ENCODE data around the gene SRP9.
"Not testable (repeated sequence)": the region's sequence is repeated elsewhere in the genome, so short reads cannot be mapped to it uniquely, and the experiment has no call there.

Gene SRP9

DNA sequence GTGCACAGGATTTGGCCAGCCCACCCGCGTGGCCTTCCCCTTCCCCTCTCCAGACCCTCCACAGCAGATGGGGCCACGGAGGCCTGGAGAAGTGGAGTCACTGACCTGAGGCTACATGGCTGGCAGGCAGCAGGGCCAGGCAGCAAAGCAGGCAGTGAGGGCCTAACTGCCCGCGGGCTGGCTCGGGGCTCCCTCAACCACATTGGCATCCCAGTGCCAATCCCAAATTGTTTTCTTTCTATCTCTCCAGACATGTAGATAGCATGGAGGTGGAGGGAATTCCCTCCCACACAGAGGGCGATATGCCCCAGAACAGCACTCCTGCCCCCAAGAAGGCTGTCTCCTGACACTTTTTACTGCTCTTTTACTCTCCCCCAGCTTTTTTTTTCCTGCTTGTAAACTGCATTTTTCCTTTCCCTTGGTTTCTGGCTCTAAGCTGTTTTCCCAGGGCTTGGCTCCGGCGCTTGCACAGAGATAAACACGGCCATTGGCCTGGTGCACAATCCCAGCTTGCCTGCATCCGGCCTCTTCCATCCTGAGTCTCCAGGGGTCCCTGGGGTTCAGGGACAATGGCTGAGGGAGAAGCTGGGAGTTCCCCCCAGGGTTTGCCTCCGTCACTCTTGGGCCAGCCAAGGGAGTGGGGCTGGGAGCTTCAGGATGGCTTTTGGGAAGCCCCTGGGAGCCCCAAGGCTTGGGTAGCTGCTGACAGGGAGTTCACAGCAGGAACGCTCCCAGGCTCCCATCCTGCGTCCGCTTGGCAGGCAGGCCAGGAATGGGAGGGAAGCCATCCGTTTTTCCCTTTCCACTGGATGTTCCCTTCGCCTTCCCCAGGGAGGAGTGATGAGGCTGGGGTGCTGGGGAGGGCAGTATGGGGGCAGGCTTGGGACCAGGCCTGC, 39.3 kb downstream of the SRP9 start:
- no peak for DNase-seq

DNA sequence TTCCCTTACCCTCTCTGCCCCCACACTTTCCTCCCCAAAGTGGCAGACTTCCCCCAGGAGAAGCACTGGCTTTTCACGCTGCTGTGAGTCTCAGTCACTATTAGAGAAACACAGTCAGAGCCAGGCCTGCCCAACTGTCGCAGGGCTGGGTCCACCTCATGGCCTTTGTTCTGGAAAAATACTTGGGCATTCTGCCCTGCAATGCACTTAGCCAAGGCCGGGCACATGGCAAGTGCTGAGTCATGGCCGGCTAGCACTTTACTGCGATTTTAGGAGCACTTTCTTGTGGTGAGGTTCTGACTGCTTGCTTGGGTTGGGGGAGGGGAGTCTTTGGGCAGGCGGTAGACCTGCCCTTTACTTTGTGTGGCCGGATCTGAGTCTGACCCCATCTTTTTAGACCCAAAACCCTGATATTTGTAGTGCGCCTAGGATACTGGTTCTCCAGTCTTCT, 40.0 kb downstream of the SRP9 start:
- DNase-seq: no peak

DNA sequence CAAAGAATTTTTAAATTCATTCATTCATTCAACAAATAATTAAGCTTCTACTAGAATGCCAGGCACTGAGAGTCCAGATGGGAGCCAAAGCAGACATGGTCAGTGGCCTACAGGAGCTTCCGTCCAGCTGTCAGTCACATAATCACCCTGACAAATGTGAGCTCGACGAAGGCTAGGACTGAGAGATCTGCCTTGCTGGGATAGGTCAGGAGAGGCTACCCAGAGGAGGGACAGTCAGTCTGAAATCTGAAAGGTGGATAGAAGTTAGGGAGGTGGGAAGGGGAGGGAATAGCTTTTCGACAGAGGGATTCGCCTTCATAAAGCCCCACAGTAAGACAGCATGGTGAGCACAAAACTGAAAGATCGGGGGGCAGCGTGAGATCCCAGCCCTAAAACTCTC, 40.6 kb downstream of the SRP9 start:
- no peak for DNase-seq

DNA sequence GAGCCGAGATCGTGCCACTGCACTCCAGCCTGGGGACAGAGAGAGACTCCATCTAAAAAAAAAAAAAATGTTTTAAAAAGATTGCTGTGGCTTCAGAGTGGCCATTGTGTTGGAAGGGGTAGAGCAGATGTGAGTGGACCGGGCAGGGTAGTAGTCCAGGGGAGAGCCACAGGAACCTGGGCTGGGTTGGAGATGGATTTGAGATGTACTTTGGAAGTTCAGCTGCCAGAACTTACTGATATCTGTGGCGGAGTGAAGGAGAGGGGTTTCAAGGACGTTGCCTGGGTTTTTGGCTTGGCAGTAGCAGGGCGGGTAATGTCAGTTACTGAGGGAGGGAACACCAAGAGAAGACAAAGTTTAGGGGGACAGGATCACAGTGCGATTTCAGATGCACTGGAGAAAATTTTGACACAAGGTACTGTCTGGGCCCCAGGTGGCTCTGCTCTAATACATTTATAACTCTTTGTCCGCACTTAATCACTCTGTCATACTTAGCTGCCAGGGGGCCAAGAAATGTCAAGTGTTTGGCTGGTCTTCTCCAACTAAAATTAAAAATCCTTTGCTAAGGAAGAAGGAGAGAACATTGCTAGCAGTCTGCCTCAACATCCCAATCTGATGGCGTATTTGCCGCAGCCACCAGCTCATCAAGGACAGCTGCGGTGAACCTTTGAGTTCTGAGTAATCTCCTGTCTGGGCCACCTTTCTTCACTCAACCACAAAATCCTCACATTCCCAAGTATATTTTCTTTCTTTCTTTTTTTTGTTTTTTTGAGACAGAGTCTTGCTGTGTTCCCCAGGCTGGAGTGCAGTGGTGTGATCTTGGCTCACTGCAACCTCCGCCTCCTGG, 41.9 kb downstream of the SRP9 start:
- DNase-seq: no peak

DNA sequence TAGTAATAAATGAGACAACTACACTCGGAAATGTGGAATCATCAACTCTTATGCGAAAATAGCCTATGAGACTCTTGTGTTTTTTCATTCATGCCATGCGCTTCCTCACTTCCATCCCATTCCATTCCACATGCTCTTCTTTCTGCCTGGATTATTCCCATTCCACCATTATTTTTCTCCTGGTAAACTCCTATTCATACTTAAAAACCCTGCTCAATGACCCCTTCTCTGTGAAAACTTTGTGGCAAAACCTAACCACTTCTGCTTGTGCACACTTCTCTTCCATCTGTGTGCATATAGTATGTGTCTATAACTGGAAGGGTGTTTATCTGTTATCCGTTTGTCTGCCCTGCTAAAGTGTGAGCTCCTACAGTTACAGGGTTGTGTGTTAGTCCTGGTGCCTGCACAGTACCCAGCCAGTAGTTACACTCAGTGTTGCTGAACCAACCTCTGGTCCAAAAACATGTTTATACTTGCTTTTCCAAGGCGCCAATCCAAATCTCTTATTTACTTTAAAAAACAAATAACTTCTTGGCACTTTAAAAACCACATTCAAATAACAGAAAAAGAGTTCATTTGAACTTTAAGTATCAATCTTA, 43.0 kb downstream of the SRP9 start:
- DNase-seq: no peak

DNA sequence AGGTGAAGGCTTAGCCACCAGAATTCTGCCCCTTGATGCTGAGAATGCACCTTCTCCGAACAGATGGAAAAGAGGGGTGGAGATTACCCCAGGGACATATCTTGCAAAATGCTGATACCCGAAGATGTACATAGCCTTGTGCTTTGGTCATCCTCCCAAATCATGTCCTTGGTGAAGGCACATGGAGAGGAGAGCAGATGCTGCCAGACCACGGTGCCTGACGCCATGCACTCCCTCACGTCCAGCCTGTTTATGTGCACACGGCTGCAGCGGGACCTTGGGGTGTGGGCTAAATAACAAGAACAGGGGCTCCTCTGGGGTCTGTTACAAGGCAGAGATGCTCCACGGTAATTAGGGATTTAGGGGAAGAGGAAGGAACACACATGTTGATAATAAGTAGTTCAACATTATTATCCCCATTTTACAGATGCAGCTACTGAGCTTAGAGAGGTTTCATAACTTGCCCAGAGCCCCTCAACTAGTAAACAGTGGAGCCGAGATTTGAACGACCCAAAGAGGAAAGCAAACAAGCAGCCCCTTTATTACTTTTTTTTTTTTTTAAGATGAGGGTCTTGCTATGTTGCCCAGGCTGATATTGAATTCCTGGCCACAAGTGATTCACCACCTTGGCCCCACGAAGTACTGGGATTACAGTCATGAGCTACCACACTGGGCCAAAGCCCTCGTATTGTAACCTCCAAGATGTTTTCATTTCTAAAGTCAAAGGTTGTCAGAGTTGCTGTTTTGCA, 45.2 kb downstream of the SRP9 start:
- DNase-seq: no peak

DNA sequence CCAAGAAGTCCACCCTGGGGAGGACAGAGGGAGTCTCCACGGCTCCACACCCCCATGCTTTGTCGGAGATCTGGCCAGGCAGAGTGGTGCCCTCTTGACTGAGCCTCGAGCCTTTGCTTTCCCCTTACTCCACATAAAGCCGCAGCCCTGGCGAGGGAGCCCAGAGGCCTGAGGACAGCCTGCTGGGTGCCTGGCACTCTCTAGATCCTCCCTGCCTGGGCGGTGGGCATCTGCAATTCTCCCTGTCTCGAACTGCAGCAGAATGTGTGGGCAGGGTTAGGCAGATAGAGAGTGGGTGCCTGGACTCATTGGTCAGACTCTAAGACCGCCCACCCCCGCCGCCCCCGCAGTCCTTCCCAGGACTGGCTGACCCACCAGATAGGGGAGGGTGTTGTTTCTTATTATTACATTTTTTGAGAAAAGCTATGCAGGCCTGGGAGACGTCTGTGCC, 46.2 kb downstream of the SRP9 start:
- peak; percentile 44 for DNase-seq

DNA sequence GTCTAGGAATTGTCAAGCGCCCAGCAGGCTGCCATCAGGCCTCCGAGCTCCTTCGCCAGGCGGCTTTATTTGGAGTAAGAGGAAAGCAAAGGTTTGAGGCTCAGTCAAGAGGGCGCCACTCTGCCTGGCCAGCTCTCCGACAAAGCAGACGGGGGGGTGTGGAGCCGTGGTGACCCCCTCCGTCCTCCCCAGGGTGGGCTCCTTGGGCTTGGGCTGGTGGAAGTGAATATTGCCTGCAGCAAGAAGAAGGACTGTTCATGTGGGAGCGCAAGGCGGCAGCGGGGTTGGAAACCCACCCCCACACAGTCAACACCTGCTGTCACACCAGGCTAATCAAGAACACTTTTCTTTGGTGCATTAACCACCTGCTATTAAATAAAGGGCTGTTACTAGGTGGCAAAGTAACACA, 46.9 kb downstream of the SRP9 start:
- peak; percentile 94 for DNase-seq

DNA sequence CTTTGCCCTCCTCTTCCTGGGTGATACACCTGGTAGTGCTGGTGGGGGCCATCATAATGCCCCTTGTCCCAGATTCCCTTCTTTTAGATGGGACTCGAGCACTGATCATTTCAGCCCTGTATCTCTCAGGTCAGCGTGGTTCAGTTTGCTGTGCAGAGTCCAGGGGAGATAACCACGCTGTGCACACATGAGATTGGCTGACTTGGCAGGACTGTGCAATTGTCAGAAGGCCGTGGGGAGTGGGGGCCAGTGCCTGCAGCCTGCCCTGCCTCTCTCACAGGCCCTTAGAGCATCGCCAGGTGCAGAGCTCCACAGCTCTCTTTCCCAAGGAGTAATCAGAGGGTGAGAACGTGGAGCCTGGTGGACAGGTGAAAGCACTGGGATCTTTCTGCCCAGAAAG, 47.5 kb downstream of the SRP9 start:
- peak; percentile 87 for DNase-seq

DNA sequence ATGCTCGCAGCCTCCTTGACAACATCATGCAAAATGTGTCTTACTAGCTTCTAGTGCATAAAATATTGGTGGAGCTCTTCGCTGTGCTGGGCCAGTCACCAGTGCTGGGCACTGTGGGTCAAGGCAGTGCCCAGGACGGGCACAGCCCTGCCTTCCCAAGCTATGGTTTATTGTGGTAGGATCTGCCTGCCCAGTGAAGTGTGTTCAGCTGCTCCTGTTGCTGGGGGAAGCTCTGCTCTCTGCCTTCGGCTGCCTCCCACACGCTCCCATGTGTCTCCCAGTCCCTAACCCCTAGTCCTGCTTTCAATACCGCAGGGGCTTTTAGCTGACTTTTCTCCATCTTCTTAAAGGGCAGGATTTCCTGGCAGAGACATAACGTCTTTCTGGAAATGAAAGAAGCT, 48.0 kb downstream of the SRP9 start:
- peak; percentile 75 for DNase-seq

DNA sequence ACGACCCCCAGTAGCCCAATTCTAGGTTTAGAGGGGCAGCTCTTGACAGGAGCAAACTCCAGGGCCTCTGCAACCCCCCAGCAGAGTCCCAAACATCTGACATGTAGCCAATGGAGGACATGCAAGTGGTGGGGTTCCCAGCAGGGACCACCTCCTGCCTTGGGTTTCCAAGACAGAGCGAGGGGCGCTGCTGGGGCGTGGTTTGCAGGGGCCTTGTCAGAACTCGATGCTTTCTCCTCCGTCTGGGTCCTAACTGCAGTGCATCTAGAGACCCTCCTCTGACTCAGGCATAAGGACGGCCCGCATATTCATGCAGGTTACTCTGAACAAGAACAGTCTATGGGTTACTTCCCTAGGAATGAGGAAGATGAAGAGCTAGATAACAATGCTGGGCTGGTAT, 49.5 kb downstream of the SRP9 start:
- DNase-seq: no peak

DNA sequence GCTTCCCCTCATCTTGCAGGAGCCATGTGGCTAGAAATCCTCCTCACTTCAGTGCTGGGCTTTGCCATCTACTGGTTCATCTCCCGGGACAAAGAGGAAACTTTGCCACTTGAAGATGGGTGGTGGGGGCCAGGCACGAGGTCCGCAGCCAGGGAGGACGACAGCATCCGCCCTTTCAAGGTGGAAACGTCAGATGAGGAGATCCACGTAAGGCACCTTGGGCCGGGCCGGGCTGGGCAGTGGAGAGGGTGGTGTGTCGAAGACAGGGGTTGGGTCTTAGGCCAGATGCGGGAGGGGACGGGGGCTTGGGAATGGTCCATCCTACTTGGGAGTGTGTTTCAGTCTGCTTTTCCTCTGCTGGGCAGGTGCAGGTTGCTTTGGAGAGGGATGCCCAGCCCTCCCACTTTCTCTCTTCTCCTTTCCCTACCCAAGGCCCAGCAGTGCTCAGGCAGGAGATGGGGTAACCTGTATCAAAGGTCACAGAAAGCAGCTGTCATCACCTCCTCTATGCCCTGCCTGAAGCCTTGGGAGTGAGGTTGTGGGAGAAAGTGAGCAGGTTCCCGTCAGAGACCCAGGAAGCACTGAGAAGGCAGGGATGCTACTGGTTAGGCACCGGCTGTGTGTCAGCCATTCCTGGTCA, 51.2 kb downstream of the SRP9 start:
- no peak for DNase-seq

DNA sequence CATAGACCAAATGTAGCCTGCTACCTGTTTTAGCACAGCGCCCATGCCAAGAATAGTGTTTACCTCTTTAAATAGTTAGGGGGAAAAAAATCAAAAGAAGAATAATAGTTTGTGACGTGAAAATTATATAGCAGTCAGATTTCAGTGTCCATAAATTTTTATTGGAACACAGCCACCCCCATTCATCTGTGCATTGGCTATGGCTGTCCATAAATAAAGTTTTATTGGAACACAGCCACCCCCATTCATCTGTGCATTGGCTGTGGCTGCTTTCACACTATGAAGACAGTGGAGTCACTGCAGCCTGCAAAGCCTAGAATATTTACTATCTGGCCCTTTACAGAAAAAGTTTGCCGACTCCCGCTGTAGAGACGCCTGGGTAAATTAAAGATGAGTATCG, 53.2 kb downstream of the SRP9 start:
- no peak for DNase-seq

DNA sequence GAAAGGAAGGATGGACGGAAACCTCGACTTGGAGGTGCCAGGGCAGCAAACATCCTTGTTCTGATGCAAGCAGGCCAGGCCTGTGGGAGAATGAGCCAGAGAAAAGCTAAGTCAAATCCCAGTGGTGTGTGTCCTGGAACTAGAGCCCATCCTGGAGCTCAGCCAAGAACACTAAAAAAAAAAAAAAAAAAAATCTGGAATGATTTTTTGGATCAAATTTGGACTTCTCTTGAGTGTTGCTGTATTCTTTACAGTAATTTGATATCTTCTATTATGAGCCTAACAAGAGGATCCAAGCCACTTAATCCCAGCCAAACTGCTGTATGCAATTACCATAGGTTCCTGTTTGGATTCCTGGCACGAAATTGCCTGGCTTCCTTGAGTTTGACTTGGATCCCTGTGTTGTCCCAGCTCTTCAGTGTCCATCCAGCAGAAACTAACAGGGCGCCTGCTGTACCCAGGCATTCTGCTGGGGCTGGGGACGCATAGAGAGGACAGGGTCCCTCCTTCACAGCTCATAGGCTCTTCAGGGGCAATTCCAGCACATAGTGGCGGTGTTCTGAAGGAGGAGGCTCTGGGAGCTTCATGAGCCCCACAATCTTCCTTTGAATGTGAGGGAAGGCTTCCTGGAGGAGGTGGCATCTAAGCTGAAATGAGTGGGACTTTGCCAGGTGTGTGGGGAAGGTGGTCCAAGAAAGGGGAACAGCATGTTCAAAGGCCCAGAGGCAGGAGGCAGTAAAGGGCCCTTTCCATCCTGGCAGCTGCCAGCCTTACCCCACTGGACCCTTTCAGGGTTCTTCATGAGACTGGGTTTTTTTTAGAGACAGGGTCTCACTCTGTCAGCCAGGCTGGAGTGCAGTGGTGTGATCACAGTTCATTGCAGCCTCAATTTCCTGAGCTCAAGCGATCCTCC, 57.0 kb downstream of the SRP9 start:
- DNase-seq: no peak

DNA sequence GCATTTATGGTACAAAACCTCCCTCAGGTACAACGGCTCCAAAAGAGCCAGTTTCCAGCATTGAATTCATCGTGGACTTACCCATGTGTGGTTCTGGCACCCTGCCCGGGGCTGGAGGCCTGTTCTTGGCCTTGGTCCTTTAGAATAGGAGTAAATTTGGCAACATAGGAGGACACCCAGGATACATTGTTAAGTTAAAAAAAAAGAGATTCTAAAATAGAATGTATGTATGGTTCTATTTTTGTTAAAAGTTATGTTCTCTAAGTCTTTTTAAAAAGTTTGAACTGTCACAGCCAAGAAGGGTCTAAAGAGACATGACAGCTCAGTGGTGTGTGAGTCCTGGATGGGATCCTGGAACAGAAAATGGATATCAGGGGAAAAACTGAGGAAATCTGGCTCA, 58.2 kb downstream of the SRP9 start:
- no peak for DNase-seq

DNA sequence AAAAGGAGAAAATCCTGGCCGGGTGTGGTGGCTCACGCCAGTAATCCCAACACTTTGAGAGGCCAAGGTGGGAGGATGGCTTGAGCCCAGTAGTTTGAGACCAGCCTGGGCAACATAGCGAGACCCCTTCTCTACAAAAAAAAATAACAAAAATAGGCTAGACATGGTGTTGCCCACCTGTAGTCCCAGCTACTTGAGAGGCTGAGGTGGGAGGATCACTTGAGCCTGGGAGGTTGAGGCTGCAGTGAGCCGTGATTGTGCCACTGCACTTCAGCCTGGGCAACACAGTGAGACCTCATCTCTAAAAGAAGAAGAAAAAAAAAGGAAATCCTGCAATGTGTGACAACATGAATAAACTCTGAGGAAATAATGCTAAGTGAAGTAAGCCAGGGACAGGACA, 58.7 kb downstream of the SRP9 start:
- DNase-seq: not testable (repeated sequence)

DNA sequence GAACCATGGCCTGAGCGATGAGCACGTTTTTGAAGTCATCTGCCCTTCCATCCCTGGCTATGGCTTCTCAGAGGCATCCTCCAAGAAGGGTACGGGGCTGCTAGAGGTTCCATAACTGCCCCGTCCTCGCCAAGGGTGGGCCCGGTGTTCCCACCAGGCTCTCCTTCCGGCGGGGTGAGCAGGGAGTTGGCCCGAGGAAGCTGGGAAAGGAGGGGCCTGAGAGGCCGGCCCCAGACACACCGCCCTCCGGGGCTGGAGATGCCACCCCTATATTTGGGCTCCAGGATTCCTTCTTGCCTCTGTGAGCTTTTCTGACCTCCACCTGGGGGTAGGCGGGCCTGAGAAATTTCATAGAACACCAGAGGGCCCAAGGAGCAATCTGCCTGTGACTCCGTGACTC, 61.2 kb downstream of the SRP9 start:
- no peak for DNase-seq

Measured in NCI-H146 (cell line).